ENCODE data around the gene ERC2. TPM values are rescaled to one million over a fixed set of nuclear protein-coding genes. Genes with fewer than 3 reads are reported as not detected.

ERC2 gene
- total RNA-seq, 1 donor from 2014 or later = under 0.01 TPM

DNA sequence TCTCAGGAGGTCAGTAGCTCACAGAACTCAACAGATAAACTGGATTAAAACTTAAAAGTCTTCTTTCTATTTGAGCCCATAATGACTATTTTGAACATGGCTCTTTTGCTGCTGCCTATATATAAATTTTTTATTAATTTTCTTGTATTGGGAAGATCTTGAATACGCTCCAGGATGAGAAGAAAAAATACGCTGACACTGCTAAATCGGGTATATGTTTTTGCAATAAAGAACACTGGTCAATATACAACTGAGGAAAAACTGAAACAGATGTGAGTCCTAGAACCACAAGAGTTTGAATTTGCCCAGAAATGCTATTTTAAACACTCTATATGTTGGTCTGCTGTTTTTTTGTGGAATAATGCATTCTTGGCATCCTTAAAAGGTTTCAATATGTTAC, 1001.7 kb downstream of the ERC2 start:
- no peak for FAIRE-seq
- Histone ChIP-seq H3K27me3 (ENCODE audit: control insufficient read depth, insufficient read depth, low read length) (no peaks in the 10 kb centered on the region), H3K36me3 (ENCODE audit: control insufficient read depth, insufficient read depth, low read length) (no peaks in the 10 kb centered on the region), H3K4me3 (ENCODE audit: low read depth, low read length) (no peak overlapping the region)
- DNase-seq (ENCODE audit: low read depth) = no peak
- TF ChIP-seq CTCF (IDR thresholded peaks at IDR 0.05; ENCODE audit: insufficient read depth, low read length, severe bottlenecking) = no peak

GRCh38 chr3:55461896-55462295, 1006.4 kb downstream of the ERC2 start:
- FAIRE-seq (no peak), DNase-seq (ENCODE audit: low read depth) (peak; percentile 58)
- Histone ChIP-seq H3K27me3 (ENCODE audit: control insufficient read depth, insufficient read depth, low read length) (no peaks in the 10 kb centered on the region), H3K36me3 (ENCODE audit: control insufficient read depth, insufficient read depth, low read length) (no peaks in the 10 kb centered on the region), H3K4me3 (ENCODE audit: low read depth, low read length) (no peak overlapping the region)
- TF ChIP-seq CTCF (IDR thresholded peaks at IDR 0.05; ENCODE audit: insufficient read depth, low read length, severe bottlenecking) = no peak

GRCh38 chr3:55459838-55460237, 1008.4 kb downstream of the ERC2 start:
- Histone ChIP-seq H3K36me3 (ENCODE audit: control insufficient read depth, insufficient read depth, low read length) (no peaks in the 10 kb centered on the region), H3K4me3 (ENCODE audit: low read depth, low read length) (no peak overlapping the region), H3K27me3 (ENCODE audit: control insufficient read depth, insufficient read depth, low read length) (no peaks in the 10 kb centered on the region)
- no peak for TF ChIP-seq CTCF (IDR thresholded peaks at IDR 0.05; ENCODE audit: insufficient read depth, low read length, severe bottlenecking)
- no peak for FAIRE-seq
- no peak for DNase-seq (ENCODE audit: low read depth)

Other genes starting within 250 kb of the ERC2 start
- 13.7 and 22.3 TPM in 2 replicates for gene CCDC66, start 88.7 kb upstream of the ERC2 start, total RNA-seq
- gene TASOR, start 214.8 kb upstream of the ERC2 start, total RNA-seq = 45.0 and 49.4 TPM in 2 replicates